ENCODE results near the gene XIST. TPM values are rescaled to one million over a fixed set of nuclear protein-coding genes. Genes with fewer than 3 reads are reported as not detected.

XIST gene
- total RNA-seq, 1 experiment from 2014 or later = 0.03 TPM

DNA sequence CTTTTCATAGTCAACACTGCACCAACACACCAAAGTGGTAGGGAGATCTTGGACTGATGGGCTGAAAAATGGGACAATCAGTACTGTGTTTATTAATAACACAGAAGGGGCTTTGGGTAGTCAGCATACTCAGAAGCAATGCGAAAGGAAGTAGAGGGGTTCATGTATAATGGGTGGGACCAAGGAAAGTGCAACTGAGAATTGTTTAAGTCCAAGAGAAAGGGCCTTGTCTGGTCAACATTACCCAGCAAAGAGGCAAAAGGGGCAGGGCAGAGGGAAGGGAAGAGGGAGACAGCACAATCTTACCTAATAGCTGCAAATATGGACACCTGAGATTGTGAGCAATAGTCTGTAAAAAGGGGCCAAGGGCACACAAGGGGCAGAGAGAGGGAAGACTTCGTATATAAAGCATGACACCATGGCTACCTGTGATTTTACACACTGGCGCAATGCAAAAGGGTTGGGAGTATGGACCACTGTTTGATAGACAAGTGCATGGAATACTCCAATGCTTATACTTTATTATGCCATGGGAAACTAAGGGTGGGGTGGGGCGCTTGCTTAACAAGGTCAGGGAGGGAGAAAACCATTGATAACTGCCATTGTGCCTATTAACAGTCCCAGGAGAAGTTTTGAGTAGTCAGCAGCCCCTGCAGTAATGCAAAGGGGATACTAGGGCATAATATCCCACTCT lies 9.8 kb downstream of the XIST start:
- no peak for DNase-seq (ENCODE audit: low read depth, low spot score)
- in situ Hi-C loops (cut with HindIII; ENCODE audit: low pct_unique_long_range_greater_than_20kb, low sequenced_read_pairs) = no loop called here

DNA sequence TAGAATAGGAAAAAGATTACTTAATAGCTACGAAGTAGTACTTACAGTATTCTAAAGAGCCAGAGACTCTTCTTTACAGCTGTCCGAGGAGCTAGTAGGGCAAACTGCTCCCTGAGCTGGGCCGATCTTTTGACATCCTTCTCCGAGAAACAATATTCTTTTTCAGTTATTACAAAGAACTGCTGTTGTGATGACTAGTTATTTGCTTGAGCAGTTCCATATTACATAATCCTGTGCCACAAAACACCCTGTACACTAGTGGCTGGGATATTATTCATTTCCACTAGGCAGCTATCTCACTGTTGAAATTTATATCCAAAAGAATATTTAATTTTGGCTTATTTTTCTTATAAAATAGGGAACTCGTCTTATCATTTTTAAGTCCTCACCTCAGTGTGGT lies 11.2 kb downstream of the XIST start:
- DNase-seq (ENCODE audit: low read depth, low spot score) = no peak
- in situ Hi-C loops (cut with HindIII; ENCODE audit: low pct_unique_long_range_greater_than_20kb, low sequenced_read_pairs) = no loop called here

GRCh38 chrX:73840120-73840924 lies 12.2 kb downstream of the XIST start:
- no peak for DNase-seq (ENCODE audit: low read depth, low spot score)
- in situ Hi-C loops (cut with HindIII; ENCODE audit: low pct_unique_long_range_greater_than_20kb, low sequenced_read_pairs) = no loop called here

GRCh38 chrX:73839152-73839551 lies 13.4 kb downstream of the XIST start:
- DNase-seq (ENCODE audit: low read depth, low spot score) = no peak
- in situ Hi-C loops (cut with HindIII; ENCODE audit: low pct_unique_long_range_greater_than_20kb, low sequenced_read_pairs) = no loop called here

GRCh38 chrX:73838123-73838522 lies 14.4 kb downstream of the XIST start:
- in situ Hi-C loops (cut with HindIII; ENCODE audit: low pct_unique_long_range_greater_than_20kb, low sequenced_read_pairs) = no loop called here
- no peak for DNase-seq (ENCODE audit: low read depth, low spot score)

GRCh38 chrX:73836956-73837477 lies 15.5 kb downstream of the XIST start:
- DNase-seq (ENCODE audit: low read depth, low spot score) = no peak
- in situ Hi-C loops (cut with HindIII; ENCODE audit: low pct_unique_long_range_greater_than_20kb, low sequenced_read_pairs) = no loop called here

DNA sequence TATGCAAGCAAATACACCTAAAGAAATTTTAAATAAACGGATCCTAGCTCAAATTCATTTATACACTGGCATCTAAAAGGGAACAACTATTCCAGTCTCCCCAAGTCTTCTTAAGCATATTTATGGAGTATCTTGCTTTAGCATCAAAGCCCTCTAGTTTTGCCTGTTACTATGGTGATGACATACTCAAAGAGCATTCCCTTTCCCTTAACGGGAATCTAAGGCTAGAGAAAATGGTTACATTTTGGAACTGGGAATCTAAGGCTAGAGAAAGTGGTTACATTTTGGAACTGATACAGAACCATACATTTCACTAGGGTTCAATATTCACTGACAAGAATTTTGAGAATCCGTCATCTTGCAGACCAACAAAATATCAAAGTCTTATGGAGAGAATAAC lies 18.3 kb downstream of the XIST start:
- in situ Hi-C loops (cut with HindIII; ENCODE audit: low pct_unique_long_range_greater_than_20kb, low sequenced_read_pairs) = no loop called here
- DNase-seq (ENCODE audit: low read depth, low spot score) = no peak

- no peak for DNase-seq (ENCODE audit: low read depth, low spot score)
- in situ Hi-C loops (cut with HindIII; ENCODE audit: low pct_unique_long_range_greater_than_20kb, low sequenced_read_pairs) = no loop called here
Measured at GRCh38 chrX:73832319-73832718, 20.2 kb downstream of the XIST start.

- DNase-seq (ENCODE audit: low read depth, low spot score) = no peak
- in situ Hi-C loops (cut with HindIII; ENCODE audit: low pct_unique_long_range_greater_than_20kb, low sequenced_read_pairs) = no loop called here
Measured at GRCh38 chrX:73831500-73831899, 21.0 kb downstream of the XIST start.

- in situ Hi-C loops (cut with HindIII; ENCODE audit: low pct_unique_long_range_greater_than_20kb, low sequenced_read_pairs) = no loop called here
Measured at GRCh38 chrX:73830489-73831414, 21.8 kb downstream of the XIST start.

GRCh38 chrX:73829890-73830466 lies 22.5 kb downstream of the XIST start:
- no peak for DNase-seq (ENCODE audit: low read depth, low spot score)
- in situ Hi-C loops (cut with HindIII; ENCODE audit: low pct_unique_long_range_greater_than_20kb, low sequenced_read_pairs) = no loop called here

More at GRCh38 chrX:73830489-73831414, 21.8 kb downstream of the XIST start:
- peak; percentile 41 for DNase-seq (ENCODE audit: low read depth, low spot score)

DNA sequence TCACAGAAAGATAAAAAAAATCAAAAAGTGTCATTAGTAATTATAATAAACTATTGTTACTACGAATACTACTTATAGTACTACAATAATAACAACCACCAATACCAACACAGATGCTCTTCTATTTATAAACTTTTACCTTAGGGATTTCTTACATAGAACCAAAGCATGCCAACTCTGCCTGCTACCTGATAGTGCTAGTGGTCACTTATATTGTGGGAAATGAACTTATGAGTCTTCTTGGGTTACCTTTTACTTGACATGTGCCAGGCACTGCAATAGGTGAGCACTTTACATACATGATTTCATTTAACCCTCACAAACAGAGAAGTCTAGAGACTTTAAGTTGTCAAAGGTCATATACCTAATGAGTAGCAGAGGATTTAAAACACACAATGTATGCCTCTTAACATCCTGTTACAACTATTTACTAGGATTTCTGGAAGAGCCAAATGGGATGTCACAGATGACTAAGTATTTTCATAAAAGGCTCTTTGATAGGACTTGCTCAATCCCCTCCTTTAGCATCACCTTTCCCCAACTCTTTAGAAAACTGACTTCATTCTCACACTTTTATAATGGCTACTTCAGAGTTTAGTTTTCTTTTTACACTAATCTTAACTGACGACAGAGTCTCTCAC lies 24.3 kb downstream of the XIST start:
- in situ Hi-C loops (cut with HindIII; ENCODE audit: low pct_unique_long_range_greater_than_20kb, low sequenced_read_pairs) = no loop called here
- DNase-seq (ENCODE audit: low read depth, low spot score) = no peak

- in situ Hi-C loops (cut with HindIII; ENCODE audit: low pct_unique_long_range_greater_than_20kb, low sequenced_read_pairs) = no loop called here
- DNase-seq (ENCODE audit: low read depth, low spot score) = no peak
Measured at GRCh38 chrX:73827406-73827805, 25.1 kb downstream of the XIST start.

DNA sequence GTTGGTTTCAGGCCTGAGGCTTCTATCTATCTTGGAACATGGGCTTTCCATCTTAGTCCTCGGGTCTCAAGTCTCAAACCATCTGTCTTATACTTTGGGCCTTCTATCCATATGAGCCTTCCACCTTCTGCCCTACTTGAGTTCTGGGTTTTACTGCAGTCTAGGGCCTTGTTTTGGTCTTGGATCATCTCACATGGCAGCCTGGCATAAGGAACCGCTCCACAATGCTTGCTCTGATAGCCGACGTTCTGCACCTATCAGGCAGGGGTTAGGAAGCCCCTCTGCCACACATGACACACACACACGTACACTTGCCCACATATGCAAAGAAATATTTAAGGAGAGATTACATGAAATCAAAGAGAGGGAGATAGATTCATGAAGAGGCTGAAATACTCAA lies 25.5 kb downstream of the XIST start:
- in situ Hi-C loops (cut with HindIII; ENCODE audit: low pct_unique_long_range_greater_than_20kb, low sequenced_read_pairs) = no loop called here
- DNase-seq (ENCODE audit: low read depth, low spot score) = no peak

DNA sequence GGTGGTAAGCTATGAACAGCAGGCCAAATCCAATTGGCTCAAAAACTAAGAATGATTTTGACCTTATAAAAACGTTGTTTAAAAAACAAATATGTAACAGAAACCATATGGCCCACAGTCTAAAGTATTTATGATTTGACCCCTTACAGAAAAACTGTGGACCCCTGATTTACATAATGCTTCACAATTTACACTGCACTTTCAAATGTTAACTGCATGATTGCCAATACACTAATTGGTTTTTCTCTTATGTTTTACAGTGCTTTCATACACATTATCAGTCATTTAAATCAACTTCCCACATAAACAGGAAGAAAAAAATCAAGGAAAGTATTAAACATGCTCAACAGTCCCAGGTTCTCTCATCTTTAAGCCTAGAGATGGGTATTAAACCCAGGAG lies 26.9 kb downstream of the XIST start:
- in situ Hi-C loops (cut with HindIII; ENCODE audit: low pct_unique_long_range_greater_than_20kb, low sequenced_read_pairs) = no loop called here
- no peak for DNase-seq (ENCODE audit: low read depth, low spot score)

DNA sequence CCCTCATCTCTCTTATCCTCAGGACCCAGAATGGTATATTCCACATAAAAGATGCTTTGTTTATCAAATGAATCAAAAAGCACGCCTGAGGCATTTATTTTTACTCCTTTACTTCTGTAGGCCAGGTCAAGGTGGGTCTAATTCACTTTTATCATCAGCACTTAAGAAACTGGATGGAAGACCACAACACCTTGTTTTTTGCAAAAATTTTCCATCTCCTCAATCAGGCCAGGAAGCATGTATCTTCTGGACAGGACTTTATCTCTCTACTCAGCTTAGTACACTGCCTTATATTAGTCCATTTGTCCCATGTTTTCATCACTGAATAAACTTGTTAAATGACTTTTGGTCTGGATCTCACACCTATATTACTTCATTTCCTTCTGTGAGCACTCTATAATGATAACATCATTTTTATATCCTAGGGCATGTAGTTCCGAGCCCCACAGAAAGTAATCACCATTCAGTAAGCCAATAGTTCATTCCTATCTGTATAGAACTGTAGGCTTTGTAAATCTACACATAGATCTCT lies 29.0 kb downstream of the XIST start:
- in situ Hi-C loops (cut with HindIII; ENCODE audit: low pct_unique_long_range_greater_than_20kb, low sequenced_read_pairs) = no loop called here

DNA sequence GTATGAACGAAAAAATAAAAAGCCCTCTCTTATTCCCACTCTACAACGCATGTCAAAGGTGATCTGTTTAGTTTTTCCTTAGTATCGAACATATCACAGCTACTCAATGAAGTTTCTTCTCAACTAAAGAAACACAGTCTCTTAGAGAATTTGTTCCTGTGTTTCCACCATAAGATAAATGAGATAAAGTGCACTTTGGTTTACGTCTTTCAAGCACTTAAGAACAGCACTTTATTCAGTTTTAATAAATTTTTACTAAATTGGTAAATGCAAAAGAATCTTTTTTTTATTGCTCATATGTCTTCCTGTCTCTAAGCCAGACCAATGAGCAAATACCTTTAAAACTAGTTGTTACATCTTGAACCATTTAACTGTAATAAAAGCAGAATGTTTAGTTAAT lies 29.7 kb downstream of the XIST start:
- in situ Hi-C loops (cut with HindIII; ENCODE audit: low pct_unique_long_range_greater_than_20kb, low sequenced_read_pairs) = no loop called here
- no peak for DNase-seq (ENCODE audit: low read depth, low spot score)

More for the DNA sequence above, 29.0 kb downstream of the XIST start:
- DNase-seq (ENCODE audit: low read depth, low spot score) = no peak

All from SK-MEL-5 (cell line).